Testis (tissue), 3 donors: ENCODE measurements around the gene LHX2. TPM values are rescaled to one million over a fixed set of nuclear protein-coding genes. Genes with fewer than 3 reads are reported as not detected.

Experiments
- DNase-seq: peaks from one replicate; pipeline ENCODE4 v3.0.0-alpha.2; 2019
- H3K27ac ChIP-seq, 2 donors: fragments of 200-600 bp; sonication (generic); one replicate each; pipeline ENCODE4 v1.5.1; 2019
- H3K27me3 ChIP-seq: fragments of 200-600 bp; sonication (generic); one replicate; pipeline ENCODE4 v1.5.1; 2019
- H3K36me3 ChIP-seq: fragments of 200-600 bp; sonication (generic); one replicate; pipeline ENCODE4 v1.5.1; 2017; ENCODE audit warnings: low read depth; ENCODE audit errors: missing control alignments
- H3K4me1 ChIP-seq: fragments of 200-600 bp; sonication (generic); one replicate; pipeline ENCODE4 v1.5.1; 2019
- H3K4me3 ChIP-seq, 2 donors: fragments of 200-600 bp; sonication (generic); one replicate each; pipeline ENCODE4 v1.5.1; 2017 to 2019
- H3K9me3 ChIP-seq: fragments of 200-600 bp; sonication (generic); one replicate; pipeline ENCODE4 v1.5.1; 2017
- CTCF ChIP-seq, 3 experiments: fragments of 450-650 bp in 2 of 3; fragments of 200-600 bp in 1 of 3; sonication (generic) in 1 of 3; IDR thresholded peaks; one replicate each; pipeline ENCODE4 v1.5.1; 2016 to 2019; ENCODE audit warnings: antibody characterized with exemption in 3 of 3, mild to moderate bottlenecking in 2 of 3, moderate library complexity in 1 of 3
- POLR2A ChIP-seq: fragments of 450-650 bp; IDR thresholded peaks from one replicate; pipeline ENCODE4 v1.6.1; 2017; ENCODE audit warnings: antibody characterized with exemption, mild to moderate bottlenecking, moderate library complexity
- WGBS, 2 donors: methylation state at CpG; one replicate each; pipeline ENCODE4 v1.1.5; 2018; 5-methylcytosine and 5-hydroxymethylcytosine counted together
- intact Hi-C: fragments of 100-400 bp; cut with DNase I; formaldehyde crosslinking; loops from one replicate; pipeline ENCODE4 v1.15.1; 2023; ENCODE audit warnings: low total_unique reads
- polyA plus RNA-seq: library from polyadenylated mRNA; stranded (reverse); fragments of 350-450 nt; fragmentation: Illumina TruSeq; extraction: RNeasy Lipid Tissue Mini Kit (QIAGEN cat#74804); gene quantifications from one replicate; pipeline ENCODE4 v1.2.3, GENCODE V29; 2014; ENCODE audit warnings: low read depth, low replicate concordance; ENCODE audit not compliant: insufficient read depth
- total RNA-seq, 2 donors: library from RNA; depleted of rRNA; stranded (reverse); fragments of >200 nt; gene quantifications; one replicate each; pipeline ENCODE4 v1.2.3, GENCODE V29; 2016

LHX2 gene
- total and polyA plus RNA-seq, 3 donors from 2014 or later: 2.0 to 5.1 (median 3.4) TPM

GRCh38 chr9:124060844-124061605, 49.5 kb downstream of the LHX2 start:
- TF ChIP-seq POLR2A: no peak
- TF ChIP-seq CTCF (IDR thresholded peaks at IDR 0.05): no peak
- no peaks in the 10 kb centered on the region for H3K27me3 ChIP-seq
- DNase-seq: no peak
- H3K4me3 ChIP-seq: no peak overlapping the region
- H3K4me1 ChIP-seq: no peaks in the 10 kb centered on the region
- no peak overlapping the region for H3K27ac ChIP-seq
- intact Hi-C loops: no loop called here
- no peaks in the 10 kb centered on the region for H3K36me3 ChIP-seq
- WGBS, 2 donors: 83 to 91% methylated on average over 17 to 21 of the region's 21 CpGs
- H3K9me3 ChIP-seq: no peaks in the 10 kb centered on the region

- TF ChIP-seq POLR2A (no peak), CTCF (IDR thresholded peaks at IDR 0.05) (no peak)
- Histone ChIP-seq H3K4me3 (no peak overlapping the region), H3K36me3 (no peaks in the 10 kb centered on the region), H3K27me3 (no peaks in the 10 kb centered on the region), H3K27ac (no peak overlapping the region), H3K9me3 (no peaks in the 10 kb centered on the region), H3K4me1 (no peaks in the 10 kb centered on the region)
- 93% methylated on average over 2 of the region's 2 CpGs for WGBS, 2 donors
- DNase-seq: no peak
- intact Hi-C loops: no loop called here
Observed at GRCh38 chr9:124062172-124062571, 50.6 kb downstream of the LHX2 start.

GRCh38 chr9:124066783-124067577, 55.4 kb downstream of the LHX2 start:
- Histone ChIP-seq H3K27ac (no peak overlapping the region), H3K36me3 (no peaks in the 10 kb centered on the region), H3K4me1 (no peaks in the 10 kb centered on the region), H3K4me3 (no peak overlapping the region), H3K9me3 (no peaks in the 10 kb centered on the region), H3K27me3 (no peaks in the 10 kb centered on the region)
- intact Hi-C loops: no loop called here
- 90 to 93% methylated on average over 13 of the region's 13 CpGs for WGBS, 2 donors
- DNase-seq: no peak
- TF ChIP-seq POLR2A (no peak), CTCF (IDR thresholded peaks at IDR 0.05) (no peak)

- no peak overlapping the region for H3K27ac ChIP-seq
- no peaks in the 10 kb centered on the region for H3K27me3 ChIP-seq
- H3K4me1 ChIP-seq: no peaks in the 10 kb centered on the region
Observed at GRCh38 chr9:124068251-124068650, 56.7 kb downstream of the LHX2 start.

More at GRCh38 chr9:124068251-124068650, 56.7 kb downstream of the LHX2 start:
- no peak for TF ChIP-seq CTCF (IDR thresholded peaks at IDR 0.05)
- TF ChIP-seq POLR2A: no peak
- 88 to 92% methylated on average over 3 of the region's 3 CpGs for WGBS, 2 donors
- H3K9me3 ChIP-seq: no peaks in the 10 kb centered on the region
- no peaks in the 10 kb centered on the region for H3K36me3 ChIP-seq
- no peak overlapping the region for H3K4me3 ChIP-seq
- intact Hi-C loops: no loop called here
- no peak for DNase-seq
